SK-N-SH (cell line): ENCODE results near the gene ANKRD16. TPM values are rescaled to one million over a fixed set of nuclear protein-coding genes. Genes with fewer than 3 reads are reported as not detected.

ENCODE experiments used
- CTCF ChIA-PET: fragments of 300-600, 350-600 bp; formaldehyde crosslinking; extraction: SDS; loops from one replicate; lab custom pipeline; 2021; lab: Yijun Ruan, JAX
- POLR2A ChIA-PET: fragments of 350-600 bp; sonication (Branson Sonifier 250); formaldehyde crosslinking; extraction: SDS; loops from one replicate; lab custom pipeline; 2020; ENCODE audit warnings: antibody characterized with exemption, inconsistent platforms; lab: Yijun Ruan, JAX
- DNase-seq: peaks from one replicate; pipeline ENCODE4 v3.0.0; 2012
- H2AFZ ChIP-seq: fragments of 200-600 bp; sonication (generic); 2 replicates; pipeline ENCODE4 v1.8.1; 2016; ENCODE audit warnings: antibody characterized with exemption, mild to moderate bottlenecking, low read depth
- H3F3A ChIP-seq: fragments of 200-600 bp; sonication (generic); replicated peaks from 2 replicates; pipeline ENCODE3; 2016; ENCODE audit warnings: antibody characterized with exemption, mild to moderate bottlenecking; ENCODE audit not compliant: insufficient read depth
- H3K27ac ChIP-seq, 2 experiments: fragments of 200-500 bp in 1 of 2; fragments of 200-600 bp in 1 of 2; sonication (Bioruptor generic) in 1 of 2; sonication (generic), shearing (Covaris generic) in 1 of 2; 2 replicates each; pipeline versions ENCODE4 v1.5.1 to v1.6.1; 2014 to 2016; ENCODE audit warnings: low read depth in 2 of 2, inconsistent platforms in 1 of 2, low read length in 1 of 2, mild to moderate bottlenecking in 1 of 2, mixed read lengths in 1 of 2
- H3K27me3 ChIP-seq: fragments of 200-600 bp; sonication (generic), shearing (Covaris generic); 2 replicates; pipeline ENCODE4 v1.6.1; 2016; ENCODE audit warnings: mixed run types; ENCODE audit not compliant: insufficient read depth
- H3K36me3 ChIP-seq, 2 experiments: fragments of 200-500 bp in 1 of 2; fragments of 200-600 bp in 1 of 2; sonication (Bioruptor generic) in 1 of 2; sonication (generic) in 1 of 2; replicated peaks in 1 of 2; 2 replicates each; pipeline versions ENCODE3 to v1.5.1; 2014 to 2016; ENCODE audit warnings: low read length in 1 of 2, mild to moderate bottlenecking in 1 of 2; ENCODE audit not compliant: insufficient read depth in 2 of 2, control insufficient read depth in 1 of 2
- H3K4me1 ChIP-seq, 2 experiments: fragments of 200-500 bp in 1 of 2; fragments of 200-600 bp in 1 of 2; sonication (Bioruptor generic) in 1 of 2; sonication (generic), shearing (Covaris generic) in 1 of 2; 2 replicates each; pipeline versions ENCODE4 v1.5.1 to v1.6.1; 2014 to 2016; ENCODE audit warnings: low read depth in 1 of 2, low read length in 1 of 2, mixed run types in 1 of 2; ENCODE audit not compliant: insufficient read depth in 2 of 2, control insufficient read depth in 1 of 2
- H3K4me2 ChIP-seq: fragments of 200-600 bp; sonication (generic), shearing (Covaris generic); 2 replicates; pipeline ENCODE4 v1.6.1; 2017; ENCODE audit warnings: mixed run types
- H3K4me3 ChIP-seq, 2 experiments: fragments of 200-500 bp in 1 of 2; fragments of 200-600 bp in 1 of 2; sonication (Bioruptor generic) in 1 of 2; sonication (generic), shearing (Covaris generic) in 1 of 2; 2 replicates each; pipeline versions ENCODE4 v1.5.1 to v1.8.1; 2014 to 2016; ENCODE audit warnings: low read depth in 2 of 2, inconsistent platforms in 1 of 2, low read length in 1 of 2, mild to moderate bottlenecking in 1 of 2, mixed read lengths in 1 of 2, moderate library complexity in 1 of 2
- H3K79me2 ChIP-seq: fragments of 200-600 bp; sonication (generic); 2 replicates; pipeline ENCODE4 v1.8.1; 2017; ENCODE audit warnings: mild to moderate bottlenecking; ENCODE audit not compliant: insufficient read depth
- H3K9ac ChIP-seq: fragments of 200-600 bp; sonication (generic); 2 replicates; pipeline ENCODE4 v1.6.1; 2017; ENCODE audit warnings: mixed run types
- H3K9me2 ChIP-seq: fragments of 200-600 bp; sonication (generic); 2 replicates; pipeline ENCODE4 v1.6.1; 2017; ENCODE audit warnings: mixed run types
- H3K9me3 ChIP-seq: fragments of 200-600 bp; sonication (generic); 2 replicates; pipeline ENCODE4 v1.6.1; 2017; ENCODE audit warnings: mixed run types, mild to moderate bottlenecking, moderate library complexity
- H4K20me1 ChIP-seq: fragments of 200-600 bp; sonication (generic); 2 replicates; pipeline ENCODE4 v1.6.1; 2017; ENCODE audit warnings: mild to moderate bottlenecking, mixed run types; ENCODE audit not compliant: insufficient read depth
- CHD2 ChIP-seq: fragments of 150-350 bp; IDR thresholded peaks from 2 replicates; pipeline ENCODE4 v1.6.1; 2018; ENCODE audit warnings: low read length; ENCODE audit not compliant: partially characterized antibody
- EP300 ChIP-seq, 2 experiments: IDR thresholded peaks; 2 replicates each; pipeline versions ENCODE4 v1.4.0 to v1.6.1; 2012; ENCODE audit warnings: borderline replicate concordance in 1 of 2, low read depth in 1 of 2, low read length in 1 of 2
- FOXJ3 ChIP-seq: sonication (generic); formaldehyde crosslinking; IDR thresholded peaks from 2 replicates; pipeline ENCODE4 v1.5.1; 2020; ENCODE audit warnings: mild to moderate bottlenecking, missing genetic modification reagents
- FOXM1 ChIP-seq: IDR thresholded peaks from 2 replicates; pipeline ENCODE4 v1.4.0; 2012; ENCODE audit warnings: low read depth, mild to moderate bottlenecking
- GATA2 ChIP-seq: sonication (generic); formaldehyde crosslinking; IDR thresholded peaks from 2 replicates; pipeline ENCODE4 v1.5.0; 2020; ENCODE audit warnings: mild to moderate bottlenecking, missing genetic modification reagents
- MEF2A ChIP-seq: IDR thresholded peaks from 2 replicates; pipeline ENCODE4 v1.4.0; 2012; ENCODE audit warnings: low read depth, borderline replicate concordance
- MXI1 ChIP-seq: IDR thresholded peaks from 2 replicates; pipeline ENCODE4 v1.6.1; 2012; ENCODE audit warnings: mild to moderate bottlenecking, low read depth, low read length, improper control_type of control experiment
- NFIC ChIP-seq: IDR thresholded peaks from 2 replicates; pipeline ENCODE4 v1.4.0; 2012; ENCODE audit warnings: borderline replicate concordance
- RAD21 ChIP-seq: IDR thresholded peaks from 2 replicates; pipeline ENCODE4 v1.6.1; 2012; ENCODE audit warnings: mild to moderate bottlenecking, low read length
- RCOR1 ChIP-seq: fragments of 150-350 bp; IDR thresholded peaks from 2 replicates; pipeline ENCODE4 v1.6.1; 2017; ENCODE audit warnings: antibody characterized with exemption, low read length
- RFX5 ChIP-seq: IDR thresholded peaks from 2 replicates; pipeline ENCODE4 v1.6.1; 2012; ENCODE audit warnings: mild to moderate bottlenecking, improper control_type of control experiment, low read length
- RXRA ChIP-seq: IDR thresholded peaks from 2 replicates; pipeline ENCODE4 v1.4.0; 2012; ENCODE audit warnings: low read depth, mild to moderate bottlenecking, borderline replicate concordance
- SMC3 ChIP-seq: IDR thresholded peaks from 2 replicates; pipeline ENCODE4 v1.6.1; 2012; ENCODE audit warnings: low read depth, low read length, improper control_type of control experiment
- TAF1 ChIP-seq: IDR thresholded peaks from 2 replicates; pipeline ENCODE4 v1.6.1; 2012; ENCODE audit warnings: low read depth, mild to moderate bottlenecking, low read length, moderate library complexity, borderline replicate concordance
- TCF12 ChIP-seq: IDR thresholded peaks from 2 replicates; pipeline ENCODE4 v1.4.0; 2012
- TEAD4 ChIP-seq: IDR thresholded peaks from 2 replicates; pipeline ENCODE4 v1.4.0; 2012; ENCODE audit warnings: mild to moderate bottlenecking, borderline replicate concordance; ENCODE audit not compliant: insufficient read depth
- YY1 ChIP-seq: IDR thresholded peaks from 2 replicates; pipeline ENCODE4 v1.4.0; 2012; ENCODE audit warnings: low read depth, mild to moderate bottlenecking
- WGBS: methylation state at CpG from one replicate; pipeline ENCODE4 v1.1.6; 2017; ENCODE audit warnings: low lambda C conversion rate; 5-methylcytosine and 5-hydroxymethylcytosine counted together
- polyA plus RNA-seq, 3 experiments: library from polyadenylated mRNA; depleted of rRNA; stranded (reverse); fragments of >200 nt; gene quantifications; 2 replicates each; pipeline ENCODE4 v1.2.3, GENCODE V29; 2012
- TF ChIP-seq, protein P1 (sequence below): IDR thresholded peaks from 2 replicates; pipeline ENCODE4 v1.6.1; 2012; ENCODE audit warnings: mild to moderate bottlenecking, low read depth, low read length, moderate library complexity
- TF ChIP-seq, protein P2 (sequence below): IDR thresholded peaks from 2 replicates; pipeline ENCODE4 v1.4.0; 2012; ENCODE audit warnings: low read depth, borderline replicate concordance
- TF ChIP-seq, protein P3 (sequence below): IDR thresholded peaks from 2 replicates; pipeline ENCODE4 v1.4.0; 2012; ENCODE audit warnings: low read depth, borderline replicate concordance

Gene ANKRD16
- polyA plus RNA-seq, 1 of the 3 experiments (the other 2 are of a cell fraction) = 9.9 TPM

DNA sequence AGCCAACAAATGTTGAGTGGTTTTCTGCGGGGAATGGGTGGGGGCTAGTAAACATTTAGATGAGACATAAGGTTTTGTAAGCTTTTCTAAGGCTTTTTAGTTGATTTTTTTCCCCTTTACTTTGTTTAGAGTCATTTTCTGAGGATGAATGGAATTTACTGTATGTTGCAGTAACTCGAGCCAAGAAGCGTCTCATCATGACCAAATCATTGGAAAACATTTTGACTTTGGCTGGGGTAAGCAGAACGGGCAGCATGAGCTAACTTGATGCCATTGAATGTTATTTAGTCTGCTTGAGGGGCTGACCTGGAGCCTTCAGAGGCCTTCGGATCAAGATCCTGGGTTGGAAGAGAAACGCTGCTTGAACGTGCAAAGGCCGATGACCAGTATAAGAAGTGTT lies 37.6 kb upstream of the ANKRD16 start (continued):
- TF ChIP-seq, protein P1, sequence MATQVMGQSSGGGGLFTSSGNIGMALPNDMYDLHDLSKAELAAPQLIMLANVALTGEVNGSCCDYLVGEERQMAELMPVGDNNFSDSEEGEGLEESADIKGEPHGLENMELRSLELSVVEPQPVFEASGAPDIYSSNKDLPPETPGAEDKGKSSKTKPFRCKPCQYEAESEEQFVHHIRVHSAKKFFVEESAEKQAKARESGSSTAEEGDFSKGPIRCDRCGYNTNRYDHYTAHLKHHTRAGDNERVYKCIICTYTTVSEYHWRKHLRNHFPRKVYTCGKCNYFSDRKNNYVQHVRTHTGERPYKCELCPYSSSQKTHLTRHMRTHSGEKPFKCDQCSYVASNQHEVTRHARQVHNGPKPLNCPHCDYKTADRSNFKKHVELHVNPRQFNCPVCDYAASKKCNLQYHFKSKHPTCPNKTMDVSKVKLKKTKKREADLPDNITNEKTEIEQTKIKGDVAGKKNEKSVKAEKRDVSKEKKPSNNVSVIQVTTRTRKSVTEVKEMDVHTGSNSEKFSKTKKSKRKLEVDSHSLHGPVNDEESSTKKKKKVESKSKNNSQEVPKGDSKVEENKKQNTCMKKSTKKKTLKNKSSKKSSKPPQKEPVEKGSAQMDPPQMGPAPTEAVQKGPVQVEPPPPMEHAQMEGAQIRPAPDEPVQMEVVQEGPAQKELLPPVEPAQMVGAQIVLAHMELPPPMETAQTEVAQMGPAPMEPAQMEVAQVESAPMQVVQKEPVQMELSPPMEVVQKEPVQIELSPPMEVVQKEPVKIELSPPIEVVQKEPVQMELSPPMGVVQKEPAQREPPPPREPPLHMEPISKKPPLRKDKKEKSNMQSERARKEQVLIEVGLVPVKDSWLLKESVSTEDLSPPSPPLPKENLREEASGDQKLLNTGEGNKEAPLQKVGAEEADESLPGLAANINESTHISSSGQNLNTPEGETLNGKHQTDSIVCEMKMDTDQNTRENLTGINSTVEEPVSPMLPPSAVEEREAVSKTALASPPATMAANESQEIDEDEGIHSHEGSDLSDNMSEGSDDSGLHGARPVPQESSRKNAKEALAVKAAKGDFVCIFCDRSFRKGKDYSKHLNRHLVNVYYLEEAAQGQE = no peak
- TF ChIP-seq, all 33 proteins: peak for 3

DNA sequence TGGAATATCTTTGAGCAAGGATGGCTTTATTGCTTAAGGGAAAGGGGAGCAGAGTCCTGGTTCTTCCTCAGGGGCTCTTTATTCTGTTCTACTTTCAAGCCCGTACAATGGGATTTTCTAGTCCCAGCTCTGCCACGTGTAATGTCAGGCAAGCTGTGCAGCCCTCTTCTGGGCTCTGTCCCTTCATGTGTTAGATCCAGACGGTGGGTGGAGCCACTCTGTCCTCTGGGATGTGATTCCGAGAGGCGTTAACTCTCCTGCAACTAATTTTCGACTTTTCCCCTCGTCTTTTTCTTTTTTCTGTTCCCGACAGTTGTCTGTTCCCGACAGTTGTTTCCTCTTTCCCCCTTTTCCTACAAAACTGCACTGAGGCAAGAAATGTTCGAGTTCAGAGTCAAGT lies 35.2 kb upstream of the ANKRD16 start:
- no peak overlapping the region for H3K9ac ChIP-seq
- H4K20me1 ChIP-seq = no peaks in the 10 kb centered on the region
- peaks cover 59 to 85% of the 10 kb centered on the region in 2 experiments for H3K36me3 ChIP-seq
- no peaks in the 10 kb centered on the region for H3K9me2 ChIP-seq
- WGBS = 90% methylated on average over 10 of the region's 10 CpGs
- no peaks in the 10 kb centered on the region for H3K9me3 ChIP-seq
- no peak overlapping the region for H3K4me3 ChIP-seq
- H3K27me3 ChIP-seq = no peaks in the 10 kb centered on the region
- peaks cover 2% of the 10 kb centered on the region for H3F3A ChIP-seq
- H3K79me2 ChIP-seq = 0 out of 2 replicates have a peak, but pooled peaks cover 2% of the 10 kb centered on the region
- ChIA-PET CTCF (no interaction called here), POLR2A (no interaction called here)
- no peak overlapping the region for H3K27ac ChIP-seq
- H3K4me2 ChIP-seq = no peak overlapping the region
- TF ChIP-seq, protein P2, sequence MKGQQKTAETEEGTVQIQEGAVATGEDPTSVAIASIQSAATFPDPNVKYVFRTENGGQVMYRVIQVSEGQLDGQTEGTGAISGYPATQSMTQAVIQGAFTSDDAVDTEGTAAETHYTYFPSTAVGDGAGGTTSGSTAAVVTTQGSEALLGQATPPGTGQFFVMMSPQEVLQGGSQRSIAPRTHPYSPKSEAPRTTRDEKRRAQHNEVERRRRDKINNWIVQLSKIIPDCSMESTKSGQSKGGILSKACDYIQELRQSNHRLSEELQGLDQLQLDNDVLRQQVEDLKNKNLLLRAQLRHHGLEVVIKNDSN = no peak
- TF ChIP-seq NFIC (no peak), TAF1 (no peak), EP300 (IDR thresholded peaks at IDR 0.05; ENCODE audit: borderline replicate concordance in 1 of 2, low read depth in 1 of 2, low read length in 1 of 2) (no peak), TCF12 (no peak)
- no peak for DNase-seq
- H2AFZ ChIP-seq = no peak overlapping the region
- H3K4me1 ChIP-seq = peaks cover 0 to 4% of the 10 kb centered on the region in 2 experiments; a peak in 1 of 4 replicates

DNA sequence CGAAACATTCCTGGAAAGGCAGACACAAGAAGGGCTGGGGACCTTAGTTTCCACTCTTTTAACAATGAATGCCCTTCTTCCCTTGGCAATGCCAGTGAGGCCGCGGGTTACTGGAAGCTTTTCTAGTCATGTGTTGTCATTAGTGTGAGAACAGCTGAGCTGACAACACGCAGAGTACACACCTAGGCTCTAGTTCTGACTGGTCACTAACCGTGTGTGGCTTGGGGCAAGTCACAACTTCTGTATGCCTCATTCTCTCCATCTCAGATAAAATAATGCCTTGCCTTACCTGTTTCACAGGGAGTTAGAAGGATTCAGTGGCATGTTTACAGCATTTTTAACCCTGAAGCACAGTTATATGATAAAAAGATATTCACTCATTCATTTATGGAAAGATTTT lies 32.1 kb upstream of the ANKRD16 start:
- 0 out of 2 replicates have a peak, but pooled peaks cover 2% of the 10 kb centered on the region for H3K79me2 ChIP-seq
- H3K36me3 ChIP-seq = peaks cover 44 to 90% of the 10 kb centered on the region in 2 experiments
- WGBS = 95% methylated on average over 5 of the region's 5 CpGs

More for the DNA sequence above, 32.1 kb upstream of the ANKRD16 start:
- no peak overlapping the region for H3K4me3 ChIP-seq
- H3K27me3 ChIP-seq = no peaks in the 10 kb centered on the region
- ChIA-PET CTCF (no interaction called here), POLR2A (no interaction called here)
- H2AFZ ChIP-seq = no peak overlapping the region
- no peaks in the 10 kb centered on the region for H4K20me1 ChIP-seq
- H3K9ac ChIP-seq = no peak overlapping the region
- no peak for TF ChIP-seq FOXM1
- no peak for TF ChIP-seq GATA2
- TF ChIP-seq RCOR1 = no peak
- no peak for TF ChIP-seq MEF2A
- TF ChIP-seq YY1 = no peak
- TF ChIP-seq RXRA = no peak
- no peak for TF ChIP-seq TEAD4
- TF ChIP-seq CHD2 = no peak
- TF ChIP-seq RAD21 = no peak
- no peak for TF ChIP-seq MXI1
- TF ChIP-seq, protein P3, sequence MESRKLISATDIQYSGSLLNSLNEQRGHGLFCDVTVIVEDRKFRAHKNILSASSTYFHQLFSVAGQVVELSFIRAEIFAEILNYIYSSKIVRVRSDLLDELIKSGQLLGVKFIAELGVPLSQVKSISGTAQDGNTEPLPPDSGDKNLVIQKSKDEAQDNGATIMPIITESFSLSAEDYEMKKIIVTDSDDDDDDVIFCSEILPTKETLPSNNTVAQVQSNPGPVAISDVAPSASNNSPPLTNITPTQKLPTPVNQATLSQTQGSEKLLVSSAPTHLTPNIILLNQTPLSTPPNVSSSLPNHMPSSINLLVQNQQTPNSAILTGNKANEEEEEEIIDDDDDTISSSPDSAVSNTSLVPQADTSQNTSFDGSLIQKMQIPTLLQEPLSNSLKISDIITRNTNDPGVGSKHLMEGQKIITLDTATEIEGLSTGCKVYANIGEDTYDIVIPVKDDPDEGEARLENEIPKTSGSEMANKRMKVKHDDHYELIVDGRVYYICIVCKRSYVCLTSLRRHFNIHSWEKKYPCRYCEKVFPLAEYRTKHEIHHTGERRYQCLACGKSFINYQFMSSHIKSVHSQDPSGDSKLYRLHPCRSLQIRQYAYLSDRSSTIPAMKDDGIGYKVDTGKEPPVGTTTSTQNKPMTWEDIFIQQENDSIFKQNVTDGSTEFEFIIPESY = no peak
- TF ChIP-seq TCF12 = no peak
- TF ChIP-seq RFX5 = no peak
- no peak for TF ChIP-seq FOXJ3 (CRISPR knock-in tag)
- no peak for TF ChIP-seq NFIC
- TF ChIP-seq SMC3 = no peak
- H3K4me1 ChIP-seq = peaks cover 0 to under 1% of the 10 kb centered on the region in 2 experiments; a peak in 1 of 4 replicates
- H3K9me3 ChIP-seq = no peaks in the 10 kb centered on the region
- H3K27ac ChIP-seq = no peak overlapping the region; a peak in 1 of 4 replicates
- H3K4me2 ChIP-seq = no peak overlapping the region
- H3K9me2 ChIP-seq = no peaks in the 10 kb centered on the region
- no peaks in the 10 kb centered on the region for H3F3A ChIP-seq
- DNase-seq = no peak
